RCC 7860 (cell line): ENCODE results near the gene ASB5.
"Not testable (repeated sequence)": the region's sequence is repeated elsewhere in the genome, so short reads cannot be mapped to it uniquely, and the experiment has no call there.

Source experiments
- DNase-seq: peaks from one replicate; pipeline ENCODE4 v3.0.0-alpha.2; 2015; ENCODE audit warnings: low spot score
- FAIRE-seq: peaks from 2 replicates; lab custom pipeline; 2012; peaks lifted over from hg19 to GRCh38; lab: Jason Lieb, UNC

The ASB5 gene

DNA sequence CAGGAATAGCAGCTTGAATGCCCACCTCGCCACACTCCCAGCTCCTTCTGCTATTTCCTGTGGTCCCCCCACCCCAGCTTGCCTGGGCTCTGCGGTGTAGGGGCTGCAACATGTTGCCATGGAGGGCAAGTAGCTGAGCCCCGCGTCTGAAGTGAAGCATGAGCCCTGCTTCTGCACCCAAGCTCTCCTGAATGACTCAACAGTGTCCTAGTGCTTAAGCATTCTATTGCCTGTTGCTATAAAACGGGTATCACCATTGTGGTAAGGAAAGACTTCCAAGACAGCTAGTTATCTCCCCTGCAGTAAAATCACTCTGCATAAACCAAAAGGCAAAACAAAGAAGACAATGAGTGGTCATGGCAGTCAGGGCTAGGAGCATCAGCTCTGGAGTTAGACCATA, 42.3 kb downstream of the ASB5 start:
- no peak for FAIRE-seq
- no peak for DNase-seq

DNA sequence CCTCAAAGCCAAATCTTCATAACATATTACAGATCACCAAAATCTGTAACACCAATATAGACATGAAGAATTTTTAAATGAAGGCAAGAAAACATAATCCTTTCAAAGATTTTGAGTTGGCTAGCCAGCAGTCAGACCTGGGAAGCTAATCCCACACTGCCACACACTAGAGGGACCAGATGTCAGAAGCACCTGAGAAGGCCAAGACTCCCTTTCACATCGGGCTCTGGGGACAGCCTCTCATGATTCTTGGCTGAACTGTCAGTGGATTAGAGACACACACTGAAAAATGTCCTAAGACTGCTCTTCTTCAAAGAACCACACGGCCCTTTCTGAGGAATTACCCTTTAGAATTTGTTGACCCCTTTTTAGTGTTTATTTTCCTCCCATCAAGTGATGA, 45.5 kb downstream of the ASB5 start:
- DNase-seq: no peak
- FAIRE-seq: no peak

DNA sequence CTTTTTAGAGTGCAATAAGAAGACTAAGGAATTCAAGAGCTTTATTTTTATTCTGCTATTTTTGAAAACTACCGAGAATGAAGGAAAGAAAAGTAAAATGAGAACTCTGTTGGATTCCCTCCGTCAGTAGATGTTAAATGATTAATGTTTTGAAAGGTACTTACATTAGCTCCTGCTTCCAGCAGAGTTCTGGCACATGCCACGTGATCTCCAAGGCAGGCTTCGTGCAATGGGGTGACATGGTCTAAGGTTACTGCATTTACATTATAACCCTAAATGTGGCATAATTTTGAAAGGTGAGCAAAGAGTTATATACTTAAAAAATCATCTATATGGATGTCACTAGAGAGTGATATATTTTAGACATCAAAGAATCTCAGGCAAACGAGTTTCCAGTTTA, 46.9 kb downstream of the ASB5 start:
- DNase-seq (no peak), FAIRE-seq (no peak)

DNA sequence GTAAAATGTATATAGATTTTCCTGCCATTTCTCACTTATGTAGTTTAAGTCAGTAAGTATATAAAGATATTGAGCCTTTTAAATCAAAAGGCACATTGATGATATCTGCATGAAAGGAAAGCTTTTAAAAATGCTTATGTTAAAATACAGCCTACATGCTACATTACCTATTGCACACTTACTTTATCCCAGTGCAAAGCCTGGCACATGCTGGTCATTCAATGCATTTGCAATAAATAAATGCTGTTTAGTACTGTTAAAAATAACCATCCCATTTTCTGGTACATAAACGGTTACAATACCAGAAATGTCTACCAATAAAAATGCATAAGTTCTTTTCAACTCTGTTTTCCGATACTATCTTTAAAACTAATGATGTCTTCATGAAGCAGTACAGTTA, 51.5 kb downstream of the ASB5 start:
- DNase-seq: no peak
- FAIRE-seq: no peak

DNA sequence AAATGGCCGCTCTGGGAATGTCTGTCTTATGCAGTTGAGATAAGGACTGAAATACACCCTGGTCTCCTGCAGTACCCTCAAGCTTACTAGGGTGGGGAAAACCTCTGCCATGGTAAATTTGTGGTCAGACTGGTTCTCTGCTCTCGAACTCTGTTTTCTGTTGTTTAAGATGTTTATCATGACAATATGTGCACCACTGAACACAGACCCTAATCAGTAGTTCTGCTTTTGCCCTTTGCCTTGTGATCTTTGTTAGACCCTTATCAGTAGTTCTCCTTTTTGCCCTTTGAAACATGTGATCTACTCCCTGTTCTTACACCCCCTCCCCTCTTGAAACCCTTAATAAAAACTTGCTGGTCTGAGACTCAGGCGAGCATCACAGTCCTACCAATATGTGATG, 56.7 kb downstream of the ASB5 start:
- not testable (repeated sequence) for DNase-seq, FAIRE-seq

DNA sequence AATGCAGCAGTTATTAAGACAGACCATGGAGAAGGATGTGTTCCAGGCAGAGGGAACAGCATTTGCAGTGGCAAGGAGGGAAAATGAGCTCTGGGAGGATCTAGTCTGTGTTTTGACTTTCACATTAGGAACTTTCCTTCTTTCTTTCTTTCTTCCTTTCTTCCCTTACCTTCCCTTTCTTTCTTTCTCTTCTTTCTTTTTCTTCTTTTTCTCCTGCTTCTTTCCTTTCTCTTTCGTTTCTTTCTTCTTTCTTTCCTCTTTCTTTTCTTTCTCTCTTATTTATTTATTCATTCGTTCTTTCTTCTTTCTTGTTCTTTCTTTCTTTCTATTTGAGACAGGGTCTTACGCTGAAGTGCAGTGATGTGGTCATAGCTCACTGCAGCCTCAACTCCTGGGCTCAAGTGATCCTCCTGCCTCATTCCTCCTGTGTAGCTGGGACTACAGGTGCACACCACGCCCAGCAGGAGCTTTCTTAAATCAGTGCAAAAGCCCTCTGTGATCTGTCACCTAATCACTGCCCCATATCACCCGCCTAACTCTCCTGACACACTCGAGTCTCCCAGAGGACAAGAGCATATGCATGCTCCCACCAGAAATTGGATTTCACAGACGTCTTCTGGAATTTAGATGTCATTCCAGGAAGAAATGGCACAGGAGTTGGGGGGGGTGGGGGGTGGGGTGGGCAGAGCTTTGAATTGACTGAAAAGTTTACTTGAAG, 58.3 kb downstream of the ASB5 start:
- DNase-seq (no peak), FAIRE-seq (no peak)

DNA sequence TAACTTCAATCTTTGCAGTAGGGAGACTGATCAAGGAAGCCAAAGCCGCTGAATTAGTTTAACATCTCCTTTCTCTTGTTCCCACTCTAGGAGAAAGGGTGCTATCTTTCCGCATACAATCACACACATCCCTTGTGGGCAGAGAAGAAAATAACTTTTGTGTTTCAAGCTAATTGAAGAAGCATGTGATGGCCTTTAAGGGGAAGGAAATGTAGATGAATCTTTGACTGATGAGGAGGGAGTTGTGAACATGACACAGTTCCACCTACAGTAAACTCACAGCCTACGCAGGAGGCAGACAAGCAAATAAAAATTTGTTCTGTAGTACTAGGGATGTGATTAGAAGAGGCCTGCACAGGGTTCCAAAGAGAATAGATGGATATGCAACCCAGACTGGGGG, 58.9 kb downstream of the ASB5 start:
- no peak for DNase-seq
- no peak for FAIRE-seq

DNA sequence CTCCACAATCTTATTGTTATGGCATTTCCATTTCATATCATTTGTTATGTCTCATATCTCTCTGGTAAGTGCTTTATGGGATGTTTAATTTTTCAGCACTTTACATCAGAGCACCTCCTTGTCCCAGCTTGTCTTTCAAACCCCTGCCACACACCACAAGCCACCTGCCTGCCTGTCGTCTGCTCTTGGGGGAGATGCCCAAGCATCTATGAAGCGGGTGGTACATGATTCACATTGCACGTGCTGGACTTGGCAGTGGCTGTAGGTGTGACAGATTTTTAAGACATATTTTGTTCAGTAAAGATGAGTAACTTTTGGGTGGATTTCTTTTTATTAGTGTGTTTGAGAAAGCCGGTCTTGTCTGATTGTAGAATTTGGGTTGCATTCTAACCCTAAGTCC, 59.5 kb downstream of the ASB5 start:
- FAIRE-seq (no peak), DNase-seq (no peak)

DNA sequence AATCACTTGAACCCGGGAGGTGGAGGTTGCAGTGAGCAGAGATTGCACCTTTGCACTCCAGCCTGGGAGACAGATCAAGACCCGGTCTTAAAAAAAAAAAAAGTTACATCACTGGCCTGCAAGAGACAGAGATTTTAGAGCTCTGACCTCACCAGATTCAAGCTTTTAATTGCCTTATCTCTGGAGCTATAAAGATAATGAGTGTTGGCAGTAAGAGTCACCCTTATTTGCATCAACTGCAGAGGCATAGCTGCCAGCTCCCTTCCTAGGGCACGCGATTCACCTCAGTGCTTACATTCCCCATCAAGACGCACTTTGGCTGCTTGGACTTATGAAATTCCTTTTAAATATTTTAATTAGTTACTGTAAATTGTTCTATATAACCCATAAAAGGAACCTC, 61.2 kb downstream of the ASB5 start:
- DNase-seq (no peak), FAIRE-seq (no peak)

DNA sequence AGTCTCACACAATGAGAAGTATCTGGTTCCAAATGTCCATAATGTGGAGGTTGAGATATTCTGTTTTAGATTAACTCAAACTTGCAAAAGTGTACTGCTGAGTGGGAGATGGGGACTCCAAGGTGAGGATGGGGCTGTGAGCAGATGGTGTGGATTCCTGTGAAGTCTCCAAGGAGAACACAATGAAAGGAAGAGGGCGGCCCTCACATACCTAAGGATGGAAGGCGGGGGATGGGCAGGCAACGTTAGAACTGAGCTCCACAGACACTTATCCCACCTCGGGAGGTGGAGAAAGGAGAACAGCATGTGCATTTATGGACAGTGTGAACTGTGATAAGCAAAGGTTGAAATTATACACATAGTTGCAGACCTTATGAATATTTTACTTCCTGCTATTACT, 63.7 kb downstream of the ASB5 start:
- DNase-seq (no peak), FAIRE-seq (no peak)

DNA sequence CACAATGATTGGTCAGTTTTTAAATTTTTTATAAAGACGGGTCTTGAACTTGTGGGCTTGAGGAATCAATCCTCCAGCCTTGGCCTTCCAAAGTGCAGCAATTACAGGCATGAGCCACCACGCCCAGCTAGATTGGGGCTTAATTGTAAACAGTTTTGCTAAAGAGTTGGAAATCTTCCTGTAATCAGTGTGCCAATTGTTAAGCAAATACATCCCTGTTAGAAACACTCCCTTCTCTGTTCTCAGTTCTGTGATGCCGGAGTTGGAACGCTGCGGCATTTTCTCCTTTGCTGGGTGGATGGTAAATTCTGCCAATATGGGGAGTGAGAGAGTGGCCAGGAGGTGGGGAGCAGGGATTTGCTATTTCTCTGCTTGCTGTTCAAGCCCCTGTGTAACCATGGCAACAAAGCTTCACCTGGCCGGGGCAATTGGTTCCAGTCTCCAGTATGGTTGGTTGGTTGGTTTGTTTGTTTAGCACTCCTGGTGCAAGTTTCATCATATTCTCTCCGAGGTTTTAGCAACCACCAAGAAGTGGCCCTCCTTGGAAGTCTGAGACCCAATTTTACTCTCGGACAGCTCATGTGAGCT, 70.6 kb downstream of the ASB5 start:
- no peak for FAIRE-seq
- DNase-seq: no peak

DNA sequence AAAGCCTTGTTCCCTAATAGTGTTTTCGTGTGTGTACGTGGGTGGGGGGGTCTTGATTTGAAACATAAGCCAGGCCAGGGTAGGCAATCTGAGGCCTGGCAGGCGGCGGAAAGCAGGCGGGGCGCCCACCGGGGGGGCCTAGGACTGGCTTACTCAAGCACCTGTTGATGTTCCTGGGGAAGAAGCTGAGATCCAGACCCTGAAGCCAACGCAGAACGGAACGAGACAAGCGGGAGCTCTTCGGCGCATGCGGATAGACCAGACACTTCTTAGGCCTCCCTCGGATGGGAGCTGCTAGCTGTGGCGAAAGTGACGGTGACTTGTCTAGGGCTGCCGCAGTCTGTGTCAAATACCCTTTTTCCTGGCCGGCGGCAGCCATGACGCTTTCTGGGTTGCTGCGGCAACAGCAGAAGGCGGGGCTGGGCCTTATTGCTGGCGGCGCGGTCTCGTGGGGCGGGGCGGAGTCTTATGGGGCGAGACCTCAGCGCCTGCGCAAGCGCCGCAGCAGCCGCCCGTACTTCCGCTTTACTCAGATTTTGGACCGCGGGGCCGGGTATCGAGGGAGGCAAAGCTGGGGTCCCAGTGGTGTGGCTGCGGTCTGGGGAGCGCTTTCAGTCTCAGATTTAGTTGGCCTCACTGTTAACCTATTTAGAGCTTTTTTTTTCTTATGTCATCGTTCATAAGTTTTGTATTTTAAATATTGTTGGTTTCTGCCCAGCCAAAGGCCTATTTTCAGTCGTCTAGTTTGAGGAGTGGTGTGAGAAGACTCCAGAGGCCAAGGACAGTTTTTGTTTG, 73.6 kb downstream of the ASB5 start, which contains the start of gene SPATA4:
Gene SPATA4, minus strand, starts transcription at position 402 of the 795 bp plus-strand sequence. Its CDS starts 23 bp downstream, at position 379.
- FAIRE-seq: no peak
- peak; percentile 75 for DNase-seq

DNA sequence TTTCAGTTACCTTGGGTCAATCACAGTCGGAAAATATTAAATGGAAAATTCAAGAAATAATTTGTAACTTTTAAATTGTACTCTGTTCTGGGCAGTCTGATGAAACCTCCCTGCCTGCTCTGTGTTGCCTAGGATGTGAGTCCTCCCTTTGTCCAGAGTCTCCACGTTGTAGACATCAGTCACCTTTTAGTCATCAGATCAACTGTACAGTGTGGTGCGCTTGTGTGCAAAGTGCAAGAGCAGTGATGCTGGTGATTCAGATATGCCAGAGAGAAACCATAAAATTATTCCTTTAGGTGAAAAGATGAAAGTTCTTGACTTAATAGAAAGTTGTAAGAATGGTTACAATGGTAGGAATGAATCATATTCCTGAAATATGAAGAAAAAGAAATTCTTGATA, 75.1 kb downstream of the ASB5 start:
- peak; percentile 89 for DNase-seq
- FAIRE-seq: peak; percentile 87

DNA sequence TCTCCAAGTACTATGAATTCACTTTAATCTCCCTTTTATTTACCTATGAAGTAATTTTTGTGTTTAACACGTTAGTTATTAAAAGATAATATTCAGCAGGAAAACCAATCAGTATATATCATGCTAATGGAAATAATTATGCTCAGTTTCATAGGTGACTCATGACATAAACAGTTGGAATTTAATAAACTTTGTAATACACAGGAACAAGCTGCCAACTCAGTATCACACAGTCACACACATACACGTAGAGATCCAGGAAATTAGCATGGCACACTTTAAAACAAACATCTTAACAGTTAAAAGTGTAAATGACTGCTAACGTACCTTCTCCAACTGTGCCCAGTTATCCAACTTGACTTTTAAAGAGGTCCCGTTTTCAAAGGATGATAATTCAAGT, 75.9 kb downstream of the ASB5 start:
- DNase-seq (peak; percentile 51), FAIRE-seq (peak; percentile 64)

DNA sequence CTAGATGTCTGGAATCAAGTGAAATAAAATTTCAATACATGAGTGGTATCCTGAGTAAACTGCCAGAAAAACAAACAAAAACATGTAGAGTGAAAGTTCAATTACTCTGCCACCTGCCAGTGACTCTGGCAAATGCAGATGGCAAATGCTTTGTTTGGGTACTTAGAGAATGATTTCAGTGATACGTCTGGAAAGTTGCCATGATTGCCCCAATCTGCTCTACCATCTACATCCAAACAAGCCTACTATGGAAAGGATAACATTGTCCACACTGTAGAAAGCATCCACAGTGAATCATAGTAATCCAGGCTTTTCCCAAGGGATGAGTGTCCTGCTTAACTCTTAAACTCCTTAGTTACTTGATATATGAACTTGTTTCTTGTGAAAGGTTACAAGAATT, 77.0 kb downstream of the ASB5 start:
- DNase-seq (peak; percentile 51), FAIRE-seq (no peak)

DNA sequence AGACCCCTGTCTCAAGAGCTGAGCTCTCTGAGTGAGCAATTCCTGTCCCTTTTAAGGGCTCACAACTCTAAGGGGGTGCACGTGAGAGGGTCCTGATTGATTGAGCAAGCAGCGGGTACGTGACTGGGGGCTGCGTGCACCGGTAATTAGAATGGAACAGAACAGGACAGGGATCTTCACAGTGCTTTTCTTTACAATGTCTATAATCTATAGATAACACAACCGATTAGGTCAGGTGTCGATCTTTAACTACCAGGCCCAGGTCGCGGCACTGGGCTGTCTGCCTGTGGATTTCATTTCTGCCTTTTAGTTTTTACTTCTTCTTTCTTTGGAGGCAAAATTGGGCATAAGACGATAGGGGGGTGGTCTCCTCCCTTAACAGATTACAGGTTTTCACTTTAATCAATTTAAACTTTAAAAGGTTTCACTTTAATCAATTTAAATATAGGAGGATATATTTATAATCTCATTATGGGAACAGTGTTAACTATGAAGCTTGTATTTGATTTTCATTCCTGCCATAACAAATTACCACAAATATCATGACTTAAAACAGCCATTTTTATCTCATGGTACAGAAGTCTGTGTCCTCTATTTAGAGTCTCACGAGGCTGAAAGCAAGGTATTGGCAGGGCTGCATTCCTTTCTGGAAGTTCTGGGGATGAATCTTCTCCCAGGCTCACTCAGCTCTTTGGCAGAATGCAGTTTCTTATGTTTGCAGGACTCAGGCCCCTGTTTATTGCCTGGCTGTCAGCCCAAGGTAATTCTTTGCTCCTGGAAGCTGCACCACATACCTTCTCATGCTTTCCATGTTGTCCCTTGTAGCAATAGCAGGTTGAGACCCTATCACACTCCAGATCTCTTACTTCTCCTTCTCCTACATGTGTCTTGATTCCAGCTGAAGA, 78.9 kb downstream of the ASB5 start:
- FAIRE-seq (no peak), DNase-seq (no peak)

DNA sequence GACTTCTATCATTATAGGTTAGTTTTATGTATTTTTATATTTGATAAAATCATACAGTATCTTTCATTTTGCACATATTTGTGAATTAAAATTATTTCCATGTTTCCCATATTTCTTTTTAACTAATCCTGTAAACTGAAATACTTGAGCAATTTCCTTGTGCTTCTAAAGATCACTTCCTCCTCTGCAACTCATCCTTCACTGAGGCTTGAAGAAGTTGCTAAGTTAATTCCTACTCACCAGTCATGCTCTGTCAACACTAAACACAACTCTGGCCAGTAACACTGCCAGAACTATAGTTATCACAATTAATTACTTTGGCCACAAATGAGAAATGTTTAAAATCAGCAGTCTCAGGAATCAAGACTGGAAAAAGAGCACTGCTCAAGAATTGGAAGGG, 80.4 kb downstream of the ASB5 start:
- DNase-seq (peak; percentile 17), FAIRE-seq (peak; percentile 66)

DNA sequence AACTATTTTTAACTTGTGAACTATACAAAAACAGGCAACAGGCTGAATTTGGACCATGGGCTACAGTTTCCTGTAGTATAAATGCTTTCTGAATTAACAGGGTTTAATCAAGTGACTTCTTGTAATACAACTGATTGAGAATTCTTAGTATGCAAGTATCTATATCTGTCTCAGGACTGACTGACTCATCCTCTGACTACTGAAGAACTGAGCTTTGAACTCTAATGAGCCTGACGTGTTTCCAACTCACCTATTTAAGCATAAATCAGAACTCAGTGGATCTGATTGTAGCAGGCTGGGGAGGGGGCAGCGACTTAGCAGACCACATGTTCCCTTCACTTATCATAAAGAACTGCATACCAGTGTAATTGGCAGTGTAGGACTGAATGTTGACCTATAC, 81.4 kb downstream of the ASB5 start:
- DNase-seq: peak; percentile 70
- peak; percentile 69 for FAIRE-seq

DNA sequence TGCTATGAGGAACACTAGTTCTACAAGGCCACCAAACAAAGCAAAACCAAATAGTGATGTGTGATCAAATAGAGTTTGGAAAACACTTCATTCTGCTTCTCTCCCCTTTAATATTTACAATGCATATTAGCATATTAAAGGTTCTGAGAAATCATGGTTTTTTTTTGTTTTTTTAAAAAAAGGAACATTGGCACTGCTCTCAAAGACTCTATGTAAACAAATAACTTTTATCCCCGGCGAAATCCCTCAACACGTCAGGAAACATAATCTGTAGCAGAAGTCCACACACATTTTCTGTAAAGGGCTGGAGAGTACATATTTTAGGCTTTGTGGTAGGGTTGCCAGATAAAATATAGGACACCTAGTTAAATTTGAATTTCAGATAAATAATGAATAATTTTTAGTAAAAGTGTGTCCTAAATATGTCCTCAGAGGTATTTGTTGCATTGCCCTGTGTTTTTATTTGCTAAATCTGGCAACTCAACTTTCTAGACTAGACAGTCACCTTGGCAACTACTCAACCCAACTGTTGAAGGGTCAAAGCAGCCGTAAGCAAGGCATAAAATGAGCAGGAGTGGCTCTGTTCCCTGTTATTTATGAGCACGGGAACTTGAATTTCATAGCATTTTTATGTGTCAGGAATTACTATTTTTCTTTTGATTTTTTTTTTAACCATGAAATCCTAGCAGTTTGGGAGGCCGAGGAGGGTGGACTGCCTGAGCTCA, 82.2 kb downstream of the ASB5 start:
- no peak for DNase-seq
- FAIRE-seq: no peak

DNA sequence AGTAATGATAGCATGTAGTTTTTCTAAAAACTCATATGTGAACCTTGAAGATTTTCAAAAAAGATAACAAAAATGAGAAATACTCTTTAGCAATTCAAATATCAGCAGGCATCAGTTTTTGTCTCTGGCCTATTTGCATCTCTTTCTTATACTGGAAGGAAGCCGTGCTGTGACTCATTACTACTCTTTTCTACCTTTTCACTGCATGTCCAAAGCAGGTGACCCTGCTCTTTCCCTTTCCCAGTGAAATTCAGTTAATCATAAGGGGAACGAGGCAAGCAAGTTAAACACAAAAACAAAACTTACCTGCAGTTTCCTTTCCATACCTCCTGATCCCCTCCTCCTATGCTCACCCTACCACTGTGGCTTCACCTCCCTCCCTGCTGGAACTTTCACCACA, 83.0 kb downstream of the ASB5 start:
- no peak for DNase-seq
- no peak for FAIRE-seq
